Activated naive CD8-positive, alpha-beta T cell treated with anti-CD3 and anti-CD28 coated beads for 36 hours (primary cell): ENCODE measurements around the gene APLF. TPM values are rescaled to one million over a fixed set of nuclear protein-coding genes. Genes with fewer than 3 reads are reported as not detected.
"Not testable (repeated sequence)": the region's sequence is repeated elsewhere in the genome, so short reads cannot be mapped to it uniquely, and the experiment has no call there.

Source experiments
- DNase-seq: peaks from one replicate; pipeline ENCODE4 v3.0.0; 2021
- H3K27ac Mint-ChIP-seq: one replicate; pipeline ENCODE4 v1.8.0; 2022; ENCODE audit warnings: mild to moderate bottlenecking, moderate library complexity, mixed read lengths
- H3K27me3 Mint-ChIP-seq: one replicate; pipeline ENCODE4 v1.8.0; 2022; ENCODE audit warnings: mild to moderate bottlenecking, mixed read lengths
- H3K36me3 Mint-ChIP-seq: one replicate; pipeline ENCODE4 v1.8.0; 2021; ENCODE audit warnings: mild to moderate bottlenecking, mixed read lengths
- H3K4me1 Mint-ChIP-seq: one replicate; pipeline ENCODE4 v1.8.0; 2021; ENCODE audit warnings: mixed read lengths
- H3K4me3 Mint-ChIP-seq: one replicate; pipeline ENCODE4 v1.8.0; 2022; ENCODE audit warnings: mild to moderate bottlenecking, moderate library complexity, mixed read lengths
- H3K9me3 Mint-ChIP-seq: one replicate; pipeline ENCODE4 v1.8.0; 2022; ENCODE audit warnings: mixed read lengths
- total RNA-seq, 2 experiments: library from RNA; stranded (reverse); gene quantifications; one replicate each; pipeline ENCODE4 v1.2.3, GENCODE V29; 2021

The APLF gene
- total RNA-seq, 2 experiments from 2014 or later: 2.4 to 2.7 TPM

- H3K36me3 Mint-ChIP-seq: no peaks in the 10 kb centered on the region
- no peak for DNase-seq
- H3K27ac Mint-ChIP-seq: no peak overlapping the region
- no peak overlapping the region for H3K4me3 Mint-ChIP-seq
- H3K27me3 Mint-ChIP-seq: no peaks in the 10 kb centered on the region
- no peaks in the 10 kb centered on the region for H3K9me3 Mint-ChIP-seq
- peaks cover 5% of the 10 kb centered on the region for H3K4me1 Mint-ChIP-seq
Observed at GRCh38 chr2:68560545-68560944, 93.2 kb downstream of the APLF start.

- DNase-seq: no peak
- no peaks in the 10 kb centered on the region for H3K9me3 Mint-ChIP-seq
- H3K4me1 Mint-ChIP-seq: peaks cover 5% of the 10 kb centered on the region
- no peak overlapping the region for H3K27ac Mint-ChIP-seq
- H3K36me3 Mint-ChIP-seq: no peaks in the 10 kb centered on the region
- H3K4me3 Mint-ChIP-seq: no peak overlapping the region
- no peaks in the 10 kb centered on the region for H3K27me3 Mint-ChIP-seq
Observed at GRCh38 chr2:68561372-68561771, 94.0 kb downstream of the APLF start.

- DNase-seq: no peak
- Mint-ChIP-seq H3K4me3 (no peak overlapping the region), H3K27me3 (no peaks in the 10 kb centered on the region), H3K27ac (no peak overlapping the region), H3K9me3 (no peaks in the 10 kb centered on the region), H3K4me1 (peaks cover 5% of the 10 kb centered on the region), H3K36me3 (no peaks in the 10 kb centered on the region)
Observed at GRCh38 chr2:68562934-68563333, 95.5 kb downstream of the APLF start.

GRCh38 chr2:68564426-68564825 is 97.0 kb downstream of the APLF start:
- no peak for DNase-seq
- Mint-ChIP-seq H3K9me3 (no peaks in the 10 kb centered on the region), H3K4me1 (peaks cover 4% of the 10 kb centered on the region), H3K27ac (no peak overlapping the region), H3K4me3 (no peak overlapping the region), H3K27me3 (no peaks in the 10 kb centered on the region), H3K36me3 (no peaks in the 10 kb centered on the region)

- Mint-ChIP-seq H3K27me3 (no peaks in the 10 kb centered on the region), H3K4me1 (no peaks in the 10 kb centered on the region), H3K27ac (no peak overlapping the region), H3K4me3 (no peak overlapping the region), H3K9me3 (peaks cover under 1% of the 10 kb centered on the region), H3K36me3 (peaks cover 1% of the 10 kb centered on the region)
- DNase-seq: no peak
Observed at GRCh38 chr2:68565273-68565672, 97.9 kb downstream of the APLF start.

GRCh38 chr2:68565858-68566257 is 98.5 kb downstream of the APLF start:
- Mint-ChIP-seq H3K9me3 (peaks cover 1% of the 10 kb centered on the region), H3K4me3 (no peak overlapping the region), H3K36me3 (peaks cover 7% of the 10 kb centered on the region), H3K27me3 (no peaks in the 10 kb centered on the region), H3K4me1 (no peaks in the 10 kb centered on the region), H3K27ac (no peak overlapping the region)
- no peak for DNase-seq

- no peak overlapping the region for H3K4me3 Mint-ChIP-seq
- H3K27ac Mint-ChIP-seq: no peak overlapping the region
- H3K4me1 Mint-ChIP-seq: no peaks in the 10 kb centered on the region
- no peak for DNase-seq
- peaks cover 8% of the 10 kb centered on the region for H3K36me3 Mint-ChIP-seq
- peaks cover 1% of the 10 kb centered on the region for H3K9me3 Mint-ChIP-seq
- H3K27me3 Mint-ChIP-seq: no peaks in the 10 kb centered on the region
Observed at GRCh38 chr2:68566362-68566761, 99.0 kb downstream of the APLF start.

- DNase-seq: no peak
- Mint-ChIP-seq H3K36me3 (peaks cover 10% of the 10 kb centered on the region), H3K27me3 (no peaks in the 10 kb centered on the region), H3K4me3 (no peak overlapping the region), H3K27ac (no peak overlapping the region), H3K9me3 (peaks cover 1% of the 10 kb centered on the region), H3K4me1 (no peaks in the 10 kb centered on the region)
Observed at GRCh38 chr2:68568116-68568515, 100.7 kb downstream of the APLF start.

- H3K9me3 Mint-ChIP-seq: peaks cover 1% of the 10 kb centered on the region
- H3K27me3 Mint-ChIP-seq: no peaks in the 10 kb centered on the region
- peaks cover 10% of the 10 kb centered on the region for H3K36me3 Mint-ChIP-seq
- no peak overlapping the region for H3K4me3 Mint-ChIP-seq
- H3K4me1 Mint-ChIP-seq: no peaks in the 10 kb centered on the region
- DNase-seq: no peak
- H3K27ac Mint-ChIP-seq: no peak overlapping the region
Observed at GRCh38 chr2:68569604-68570003, 102.2 kb downstream of the APLF start.

- H3K36me3 Mint-ChIP-seq: peaks cover 10% of the 10 kb centered on the region
- not testable (repeated sequence) for H3K9me3 Mint-ChIP-seq, H3K4me1 Mint-ChIP-seq, H3K27ac Mint-ChIP-seq, DNase-seq, H3K27me3 Mint-ChIP-seq, H3K4me3 Mint-ChIP-seq
Observed at GRCh38 chr2:68570434-68570833, 103.0 kb downstream of the APLF start.

- Mint-ChIP-seq H3K36me3 (peaks cover 16% of the 10 kb centered on the region), H3K4me1 (no peaks in the 10 kb centered on the region), H3K4me3 (no peak overlapping the region), H3K27me3 (no peaks in the 10 kb centered on the region), H3K9me3 (peaks cover 2% of the 10 kb centered on the region), H3K27ac (no peak overlapping the region)
- no peak for DNase-seq
Observed at GRCh38 chr2:68574202-68574791, 106.9 kb downstream of the APLF start.

- Mint-ChIP-seq H3K36me3 (peaks cover 10% of the 10 kb centered on the region), H3K4me3 (no peak overlapping the region), H3K27me3 (no peaks in the 10 kb centered on the region), H3K4me1 (no peaks in the 10 kb centered on the region), H3K27ac (no peak overlapping the region), H3K9me3 (peaks cover 2% of the 10 kb centered on the region)
- no peak for DNase-seq
Observed at GRCh38 chr2:68577183-68577582, 109.8 kb downstream of the APLF start.

GRCh38 chr2:68579689-68580088 is 112.3 kb downstream of the APLF start:
- Mint-ChIP-seq H3K27ac (no peak overlapping the region), H3K27me3 (no peaks in the 10 kb centered on the region), H3K36me3 (peaks cover 10% of the 10 kb centered on the region), H3K9me3 (peaks cover 2% of the 10 kb centered on the region), H3K4me1 (no peaks in the 10 kb centered on the region), H3K4me3 (no peak overlapping the region)
- no peak for DNase-seq

GRCh38 chr2:68588589-68588988 is 121.2 kb downstream of the APLF start:
- no peak for DNase-seq
- Mint-ChIP-seq H3K4me3 (no peak overlapping the region), H3K27me3 (no peaks in the 10 kb centered on the region), H3K4me1 (peaks cover 4% of the 10 kb centered on the region), H3K9me3 (no peaks in the 10 kb centered on the region), H3K36me3 (no peaks in the 10 kb centered on the region), H3K27ac (no peak overlapping the region)

- H3K27ac Mint-ChIP-seq: no peak overlapping the region
- no peak for DNase-seq
- H3K4me1 Mint-ChIP-seq: peaks cover 9% of the 10 kb centered on the region
- no peaks in the 10 kb centered on the region for H3K36me3 Mint-ChIP-seq
- no peaks in the 10 kb centered on the region for H3K9me3 Mint-ChIP-seq
- no peaks in the 10 kb centered on the region for H3K27me3 Mint-ChIP-seq
- H3K4me3 Mint-ChIP-seq: no peak overlapping the region
Observed at GRCh38 chr2:68589963-68590362, 122.6 kb downstream of the APLF start.

- H3K4me3 Mint-ChIP-seq: no peak overlapping the region
- H3K27ac Mint-ChIP-seq: no peak overlapping the region
- H3K9me3 Mint-ChIP-seq: no peaks in the 10 kb centered on the region
- H3K4me1 Mint-ChIP-seq: peaks cover 11% of the 10 kb centered on the region
- no peaks in the 10 kb centered on the region for H3K36me3 Mint-ChIP-seq
- H3K27me3 Mint-ChIP-seq: peaks cover 3% of the 10 kb centered on the region
- DNase-seq: no peak
Observed at GRCh38 chr2:68590702-68591101, 123.3 kb downstream of the APLF start.
